GM19023 (cell line): Measurements from ENCODE around the gene ORC3.
"Not testable (repeated sequence)": the region's sequence is repeated elsewhere in the genome, so short reads cannot be mapped to it uniquely, and the experiment has no call there.

Experiments
- ATAC-seq: cut with Tn5 transposase; IDR thresholded peaks from one replicate; pipeline ENCODE4 v1.9.1; 2021; ENCODE audit warnings: mild to moderate bottlenecking, moderate library complexity; ENCODE audit not compliant: unreplicated experiment

The ORC3 gene

DNA sequence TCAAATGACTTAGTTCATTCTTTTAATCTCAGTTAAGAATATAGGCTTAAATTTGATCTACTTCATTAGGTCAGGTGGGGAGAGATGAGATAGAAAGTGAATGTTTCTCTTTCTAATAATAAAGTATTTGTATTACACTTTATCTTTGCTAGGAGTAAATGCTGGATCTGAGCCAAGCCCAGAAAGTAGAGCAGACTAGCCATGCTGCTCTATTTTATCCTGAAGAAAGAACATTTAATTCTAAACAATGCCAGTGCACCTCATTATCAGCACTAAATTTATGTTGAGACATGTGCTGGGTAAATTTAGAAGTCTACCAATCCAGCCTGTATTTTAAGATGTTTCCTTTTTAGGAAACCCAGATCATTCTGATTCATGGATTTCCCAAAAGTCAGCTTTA is 68.6 kb downstream of the ORC3 start:
- ATAC-seq = no peak

DNA sequence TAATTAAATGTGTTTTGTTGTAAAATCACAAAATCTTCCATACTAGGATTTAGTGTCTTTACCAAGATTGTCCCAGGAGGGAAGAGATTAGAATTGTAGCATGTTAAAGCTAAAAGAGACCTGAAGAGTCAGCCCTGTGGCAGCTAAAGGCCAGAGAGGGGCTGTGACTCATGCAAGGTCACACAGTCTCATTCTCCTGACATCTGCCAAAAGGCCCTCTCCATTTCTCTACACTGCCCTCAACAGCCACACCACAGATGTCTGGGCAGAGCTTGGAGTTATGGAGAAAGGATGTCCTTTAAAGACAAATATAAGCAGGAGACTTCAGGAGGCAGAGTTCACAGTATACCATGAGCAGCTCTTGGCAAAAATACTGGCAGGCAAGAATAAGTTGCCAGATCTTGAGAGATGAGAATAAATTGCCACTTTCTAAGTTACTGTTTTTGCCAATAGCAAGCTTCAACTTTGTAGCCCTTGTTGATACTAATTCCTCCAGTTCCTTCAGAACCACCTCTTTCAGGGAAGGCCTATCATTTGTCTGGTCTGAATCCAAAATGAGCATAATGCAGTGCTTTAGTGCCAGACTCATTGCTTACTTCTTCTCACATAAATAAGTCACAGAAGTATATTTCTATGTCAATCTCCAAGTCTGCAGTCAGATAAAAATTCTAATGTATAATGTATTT is 70.4 kb downstream of the ORC3 start:
- ATAC-seq = no peak

GRCh38 chr6:87661016-87661415 is 71.1 kb downstream of the ORC3 start:
- no peak for ATAC-seq

DNA sequence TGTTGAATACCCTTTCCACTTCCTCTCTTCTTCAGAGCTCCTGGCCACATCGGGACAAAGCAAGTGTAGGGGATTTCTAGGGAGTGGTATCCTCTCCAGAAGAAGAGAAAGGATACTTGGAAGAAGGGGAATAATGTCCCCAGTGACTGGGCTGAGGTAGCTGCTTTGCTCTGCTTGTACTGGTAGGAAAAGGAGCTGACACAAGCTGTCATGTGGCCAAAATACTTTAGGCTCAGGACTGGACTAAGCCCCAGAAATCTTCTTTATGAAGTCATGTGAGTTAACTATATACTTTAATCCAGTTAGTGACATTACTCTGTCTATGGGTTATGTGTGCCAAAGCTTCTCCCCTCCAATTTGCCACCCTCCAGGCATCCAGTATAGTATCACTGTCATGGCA is 71.6 kb downstream of the ORC3 start:
- no peak for ATAC-seq

- no peak for ATAC-seq
These were observed 73.5 kb downstream of the ORC3 start for GRCh38 chr6:87663434-87663833.

- no peak for ATAC-seq
These were observed 75.1 kb downstream of the ORC3 start for GRCh38 chr6:87664921-87665485.

GRCh38 chr6:87667032-87667431 is 77.1 kb downstream of the ORC3 start:
- no peak for ATAC-seq

DNA sequence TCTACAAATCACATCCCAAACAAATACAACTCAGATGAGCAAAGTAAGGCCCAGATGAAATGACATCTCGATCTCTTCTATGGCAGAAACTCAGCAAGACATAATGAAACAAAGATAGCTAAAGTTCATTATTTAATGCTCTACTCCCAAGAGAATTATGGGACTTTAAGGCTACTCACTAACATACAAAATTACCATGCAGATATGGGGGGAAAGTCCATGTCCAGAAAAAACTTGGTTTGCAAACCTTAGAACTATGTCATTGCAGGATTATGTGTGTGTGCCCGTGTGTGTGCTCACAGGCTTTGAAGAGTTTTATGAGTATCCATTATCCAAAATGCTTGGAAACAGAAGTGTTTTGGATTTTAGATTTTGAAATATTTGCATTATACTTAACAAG is 78.1 kb downstream of the ORC3 start:
- no peak for ATAC-seq

DNA sequence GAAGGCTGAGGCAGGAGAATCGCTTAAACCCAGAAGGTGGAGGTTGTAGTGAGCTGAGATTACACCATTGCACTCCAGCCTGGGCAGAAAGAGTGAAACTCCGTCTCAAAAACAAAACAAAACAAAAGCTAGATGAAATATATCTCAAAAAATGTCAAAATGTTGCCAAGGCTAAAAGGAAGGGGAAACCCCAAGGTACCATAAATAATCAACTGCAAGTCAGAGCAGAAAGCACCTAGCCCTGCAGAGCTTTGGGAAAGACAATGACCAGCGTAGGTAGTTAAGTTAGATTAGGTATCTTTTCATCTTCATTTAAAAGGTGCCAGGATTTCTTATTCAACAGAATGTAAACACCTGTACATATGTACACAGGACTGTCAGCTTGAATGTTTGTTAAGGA is 79.1 kb downstream of the ORC3 start:
- ATAC-seq = peak; percentile 43

- no peak for ATAC-seq
These were observed 80.8 kb downstream of the ORC3 start for GRCh38 chr6:87670707-87671106.

GRCh38 chr6:87671555-87672029 is 81.7 kb downstream of the ORC3 start:
- no peak for ATAC-seq

GRCh38 chr6:87672641-87673040 is 82.7 kb downstream of the ORC3 start:
- ATAC-seq = no peak

- ATAC-seq = no peak
These were observed 83.3 kb downstream of the ORC3 start for GRCh38 chr6:87673237-87673636.

DNA sequence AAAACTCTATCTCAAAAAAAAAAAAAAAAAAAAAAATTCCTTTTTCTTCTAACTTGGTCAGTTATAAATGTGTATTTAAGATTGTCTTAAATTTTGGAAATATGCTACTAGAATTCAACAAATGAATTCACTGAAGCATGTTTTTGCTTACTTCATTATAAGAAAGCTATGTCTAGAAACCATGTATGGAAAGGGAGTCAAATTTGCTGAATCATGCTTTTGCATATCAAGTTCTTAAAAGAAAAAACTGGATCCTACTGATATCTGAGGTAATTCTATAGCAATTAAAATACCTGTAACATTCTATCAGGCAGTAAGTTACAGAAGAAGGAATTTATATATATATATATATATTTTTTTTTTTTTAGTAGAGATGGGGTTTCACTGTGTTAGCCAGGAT is 84.4 kb downstream of the ORC3 start:
- no peak for ATAC-seq

- ATAC-seq = no peak
These were observed 85.2 kb downstream of the ORC3 start for GRCh38 chr6:87675004-87675681.

DNA sequence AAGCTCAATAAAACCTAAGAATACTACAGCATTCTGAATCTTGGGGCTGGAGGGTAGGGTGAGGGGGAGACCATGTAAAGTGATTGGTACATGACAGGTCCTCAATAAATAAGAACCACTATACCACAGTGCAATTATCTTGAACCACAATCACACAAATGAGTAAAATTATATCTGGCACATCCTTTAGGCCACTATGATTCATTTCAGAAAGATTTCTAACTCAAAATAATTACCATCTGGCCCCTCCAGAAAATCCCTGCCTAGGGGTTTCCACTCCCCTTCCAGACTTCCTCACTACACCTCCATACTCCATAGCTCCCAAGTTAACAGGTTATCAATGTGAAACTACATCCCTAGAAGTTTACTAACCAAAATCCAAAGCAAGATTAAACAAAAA is 92.4 kb downstream of the ORC3 start:
- ATAC-seq = no peak

DNA sequence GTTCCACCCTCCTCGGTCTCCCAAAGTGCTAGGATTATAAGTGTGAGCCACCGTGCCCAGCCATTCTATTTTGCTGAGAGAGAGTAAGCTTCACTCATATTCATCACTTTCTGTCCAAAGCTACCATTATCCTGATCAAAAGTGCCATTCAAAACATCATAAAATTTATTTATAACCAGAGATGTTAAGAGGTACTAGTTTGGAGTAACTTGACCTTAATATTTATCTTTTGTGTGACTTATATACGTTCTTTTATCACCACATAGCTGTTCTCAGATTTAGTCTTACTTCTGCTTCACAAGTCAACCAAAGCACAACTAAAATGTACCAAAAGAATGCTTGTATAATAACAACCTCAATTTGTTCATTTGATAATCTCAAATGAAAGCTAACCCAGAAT is 94.0 kb downstream of the ORC3 start:
- ATAC-seq = no peak

DNA sequence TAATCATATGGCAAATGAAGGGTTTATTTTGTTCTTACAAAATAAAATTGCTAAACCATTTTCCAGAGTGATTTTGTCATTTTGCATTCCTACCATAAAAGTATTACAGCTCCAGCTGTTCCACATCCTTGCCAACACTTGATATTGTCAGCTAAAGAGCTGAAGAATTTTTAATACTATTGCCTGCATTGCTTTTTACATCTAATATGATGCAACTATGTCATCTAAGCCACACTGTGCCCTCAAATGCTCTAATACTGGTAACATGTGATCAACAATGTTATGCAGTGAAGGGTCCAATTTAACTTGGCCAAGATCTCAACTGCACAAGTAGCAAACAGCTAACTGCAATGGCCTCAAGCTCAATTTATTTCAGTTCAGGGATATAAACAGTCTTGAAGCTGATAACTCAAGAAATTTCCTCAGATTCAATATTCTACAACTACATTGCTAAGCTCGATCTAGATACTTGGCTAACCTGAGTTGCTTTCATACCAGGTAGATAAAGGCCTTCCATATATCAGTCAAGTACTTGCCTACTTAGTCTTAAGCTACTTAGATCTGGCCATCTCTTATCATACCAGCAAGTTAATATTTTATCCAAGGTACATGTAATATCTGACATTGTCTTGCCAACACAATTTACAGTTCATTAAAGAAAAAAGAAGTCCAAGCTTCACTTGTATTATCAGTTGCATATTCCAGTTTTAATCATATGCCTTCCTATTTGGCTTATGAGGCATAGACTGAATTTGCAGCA is 95.1 kb downstream of the ORC3 start:
- no peak for ATAC-seq

DNA sequence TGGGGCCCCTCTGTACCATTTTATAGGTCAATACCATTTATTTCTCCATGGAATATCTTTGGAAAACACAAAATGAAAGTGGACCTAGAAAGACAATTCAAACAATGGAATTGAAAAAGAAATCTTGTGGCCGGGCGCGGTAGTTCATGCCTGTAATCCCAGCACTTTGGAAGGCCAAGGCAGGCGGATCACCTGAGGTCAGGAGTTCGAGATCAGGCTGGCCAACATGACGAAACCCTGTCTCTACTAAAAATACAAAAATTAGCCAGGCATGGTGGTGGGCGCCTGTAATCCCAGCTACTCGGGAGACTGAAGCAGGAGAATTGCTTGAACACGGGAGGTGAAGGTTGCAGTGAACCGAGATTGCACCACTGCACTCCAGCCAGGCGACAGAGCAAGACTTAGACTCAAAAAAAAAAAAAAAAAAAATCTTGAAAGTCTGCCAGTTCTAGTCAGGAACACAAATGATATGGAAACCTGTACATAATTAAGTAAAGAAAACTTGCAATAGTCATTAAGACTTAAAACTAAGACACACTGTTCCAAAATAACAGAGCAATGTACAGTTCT is 96.8 kb downstream of the ORC3 start:
- ATAC-seq = not testable (repeated sequence)

DNA sequence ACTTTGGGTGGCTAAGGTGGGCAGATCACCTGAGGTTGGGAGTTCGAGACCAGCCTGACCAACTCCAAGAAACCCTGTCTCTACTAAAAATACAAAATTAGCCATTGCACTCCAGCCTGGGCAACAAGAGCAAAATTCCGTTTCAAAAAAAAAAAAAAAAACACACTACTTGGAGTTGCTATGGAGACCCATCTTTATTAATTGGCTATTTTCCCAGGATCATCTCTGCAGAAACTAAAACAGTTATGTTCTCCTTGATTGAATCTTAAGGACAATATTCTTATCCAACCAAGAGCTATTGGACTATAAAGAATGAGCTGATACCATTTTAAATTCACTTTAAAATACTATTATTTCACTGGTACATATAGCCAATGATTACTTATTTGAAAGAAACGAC is 97.4 kb downstream of the ORC3 start:
- ATAC-seq = no peak

DNA sequence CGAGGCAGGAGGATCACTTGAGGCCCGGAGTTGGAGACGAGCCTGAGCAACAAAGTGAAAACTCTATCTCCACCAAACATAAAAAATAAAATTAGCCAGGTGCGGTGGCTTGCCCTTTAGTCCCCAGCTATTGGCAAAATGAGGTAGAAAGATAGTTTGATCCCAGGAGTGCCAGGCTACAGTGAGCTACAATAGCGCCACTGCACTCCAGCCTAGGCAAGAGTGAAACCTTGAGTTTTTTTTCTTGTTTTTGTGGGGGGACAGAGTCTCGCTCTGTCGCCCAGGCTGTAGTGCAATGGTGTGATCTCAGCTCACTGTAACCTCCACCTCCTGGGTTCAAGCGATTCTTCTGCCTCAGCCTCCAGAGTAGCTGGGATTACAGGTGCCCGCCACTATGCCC is 98.0 kb downstream of the ORC3 start:
- ATAC-seq = not testable (repeated sequence)
